K562 (cell line): ENCODE results near the gene SHF. TPM values are rescaled to one million over a fixed set of nuclear protein-coding genes. Genes with fewer than 3 reads are reported as not detected.

Source experiments
- DACH1 ChIP-seq: fragments of 450-650 bp; IDR thresholded peaks from 2 replicates; pipeline ENCODE4 v1.6.1; 2018; ENCODE audit not compliant: partially characterized antibody
- ELF2 ChIP-seq: fragments of 250-450 bp; sonication (Bioruptor Pico); IDR thresholded peaks from 2 replicates; pipeline ENCODE4 v1.5.0; 2021; ENCODE audit warnings: mild to moderate bottlenecking
- ELF4 ChIP-seq: fragments of 450-650 bp; formaldehyde crosslinking; IDR thresholded peaks from 2 replicates; pipeline ENCODE4 v1.4.0; 2022; ENCODE audit warnings: missing genetic modification characterization
- GABPB2 ChIP-seq: fragments of 250-450 bp; sonication (Bioruptor Pico); conservative IDR thresholded peaks from 2 replicates; pipeline ENCODE4 v1.5.1; 2021; ENCODE audit warnings: mild to moderate bottlenecking
- HDAC6 ChIP-seq: IDR thresholded peaks from 2 replicates; pipeline ENCODE4 v1.6.1; 2012; ENCODE audit warnings: low read depth, mild to moderate bottlenecking, control low read depth, inconsistent platforms, low read length, moderate library complexity
- LEF1 ChIP-seq: fragments of 450-650 bp; IDR thresholded peaks from 2 replicates; pipeline ENCODE4 v1.6.1; 2016; ENCODE audit warnings: mild to moderate bottlenecking
- MAFK ChIP-seq: IDR thresholded peaks from 2 replicates; pipeline ENCODE4 v1.6.1; 2011; ENCODE audit warnings: low read length, improper control_type of control experiment
- RCOR1 ChIP-seq, 2 experiments: IDR thresholded peaks; 2 replicates each; pipeline ENCODE4 v1.6.1; 2012; ENCODE audit warnings: low read depth in 2 of 2, low read length in 2 of 2, borderline replicate concordance in 1 of 2, improper control_type of control experiment in 1 of 2
- RUNX1 ChIP-seq: sonication (generic); IDR thresholded peaks from 2 replicates; pipeline ENCODE4 v1.6.1; 2016; ENCODE audit warnings: antibody characterized with exemption, low read depth
- SIRT6 ChIP-seq: IDR thresholded peaks from one replicate; pipeline ENCODE4 v1.6.1; 2012; ENCODE audit warnings: low read depth, mild to moderate bottlenecking, control low read depth, inconsistent platforms, low read length, moderate library complexity
- SOX6 ChIP-seq: fragments of 450-650 bp; IDR thresholded peaks from 2 replicates; pipeline ENCODE4 v1.6.1; 2014; ENCODE audit warnings: mild to moderate bottlenecking
- SRSF7 ChIP-seq: fragments of 200-400 bp; formaldehyde crosslinking; optimal IDR thresholded peaks from 2 replicates; pipeline ENCODE3; 2017; ENCODE audit warnings: mild to moderate bottlenecking, low read depth, low read length
- ZFP36 ChIP-seq: fragments of 150-350 bp; IDR thresholded peaks from 2 replicates; pipeline ENCODE4 v1.6.1; 2018; ENCODE audit warnings: low read length, low read depth; ENCODE audit not compliant: partially characterized antibody
- ZNF232 ChIP-seq: sonication (generic); formaldehyde crosslinking; IDR thresholded peaks from 2 replicates; pipeline ENCODE4 v1.8.0; 2022; ENCODE audit warnings: mild to moderate bottlenecking, missing genetic modification reagents
- ZNF282 ChIP-seq: sonication (generic); formaldehyde crosslinking; IDR thresholded peaks from 2 replicates; pipeline ENCODE4 v1.8.1; 2023; ENCODE audit warnings: missing genetic modification reagents
- ZNF354B ChIP-seq: fragments of 250-450 bp; sonication (Bioruptor Pico); IDR thresholded peaks from 2 replicates; pipeline ENCODE4 v1.4.0; 2020
- ZNF778 ChIP-seq: fragments of 450-650 bp; formaldehyde crosslinking; IDR thresholded peaks from 2 replicates; pipeline ENCODE4 v1.4.0; 2020; ENCODE audit warnings: mild to moderate bottlenecking, moderate library complexity
- polyA plus RNA-seq, 8 experiments: library from polyadenylated mRNA; depleted of rRNA in 4 of 8; stranded (reverse) in 5 of 8; unstranded in 3 of 8; fragments of >200 nt; fragmentation: Nextera tagmentation in 2 of 8; fragmentation: Illumina TruSeq in 1 of 8; extraction: Ambion mirVana in 2 of 8; extraction: Trizol in 1 of 8; gene quantifications; 2 replicates each; pipeline versions ENCODE4 v1.2.1 to v1.2.3, GENCODE V29; 2011 to 2014; ENCODE audit warnings: inconsistent platforms in 1 of 8, missing spikeins in 1 of 8
- total RNA-seq, 7 experiments: library from RNA; depleted of rRNA in 6 of 7; stranded (reverse); fragments of >200 nt in 6 of 7; fragmentation: Illumina TruSeq in 2 of 7; extraction: Trizol in 2 of 7; gene quantifications; 2 replicates each; pipeline versions ENCODE4 v1.2.1 to v1.2.3, GENCODE V29; 2011 to 2021; ENCODE audit warnings: low replicate concordance in 1 of 7
- TF ChIP-seq, protein P1 (sequence below): sonication (generic); formaldehyde crosslinking; IDR thresholded peaks from 2 replicates; pipeline ENCODE4 v1.8.1; 2022; ENCODE audit warnings: missing genetic modification reagents
- TF ChIP-seq, protein P2 (sequence below), 2 experiments: fragments of 150-350 bp in 1 of 2; IDR thresholded peaks; 2 replicates each; pipeline ENCODE4 v1.6.1; 2012 to 2016; ENCODE audit warnings: low read depth in 2 of 2, low read length in 2 of 2, mild to moderate bottlenecking in 1 of 2, moderate library complexity in 1 of 2
- TF ChIP-seq, protein P3 (sequence below): fragments of 450-650 bp; formaldehyde crosslinking; IDR thresholded peaks from 2 replicates; pipeline ENCODE4 v1.4.0; 2020; ENCODE audit warnings: mild to moderate bottlenecking, moderate library complexity
- TF ChIP-seq, protein P4 (sequence below): fragments of 250-450 bp; sonication (Bioruptor Pico); IDR thresholded peaks from 2 replicates; pipeline ENCODE4 v1.5.0; 2021

Gene SHF
- total and polyA plus RNA-seq, 9 of the 15 experiments (the other 6 are each of a cell fraction or from before 2014, with no cell fraction given): 0.51 to 2.2 (median 0.85) TPM; not detected in 2

DNA sequence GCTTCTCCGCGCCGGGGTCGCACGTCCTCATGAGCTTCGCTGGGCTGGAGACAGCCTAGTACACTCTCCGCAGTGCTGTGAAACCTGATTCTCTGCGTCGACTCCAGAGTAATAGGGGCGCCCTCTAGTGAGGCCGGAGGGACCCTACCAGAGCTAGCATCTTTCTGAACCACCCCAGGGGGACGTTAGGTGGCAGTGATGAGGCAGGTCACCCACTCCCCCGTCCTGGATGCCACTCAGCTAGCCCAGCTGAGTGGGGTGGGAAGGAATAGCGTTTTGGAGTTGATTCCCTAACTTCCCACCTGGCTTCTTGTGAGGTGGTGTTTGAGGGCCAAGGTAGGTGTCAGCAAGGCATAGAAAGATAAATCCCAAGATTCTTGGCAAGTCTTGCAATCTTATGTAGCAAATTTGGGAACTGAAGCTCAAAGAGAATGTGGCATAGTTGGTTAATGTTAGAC is 69.6 kb downstream of the SHF start (continued):
- TF ChIP-seq, protein P1, sequence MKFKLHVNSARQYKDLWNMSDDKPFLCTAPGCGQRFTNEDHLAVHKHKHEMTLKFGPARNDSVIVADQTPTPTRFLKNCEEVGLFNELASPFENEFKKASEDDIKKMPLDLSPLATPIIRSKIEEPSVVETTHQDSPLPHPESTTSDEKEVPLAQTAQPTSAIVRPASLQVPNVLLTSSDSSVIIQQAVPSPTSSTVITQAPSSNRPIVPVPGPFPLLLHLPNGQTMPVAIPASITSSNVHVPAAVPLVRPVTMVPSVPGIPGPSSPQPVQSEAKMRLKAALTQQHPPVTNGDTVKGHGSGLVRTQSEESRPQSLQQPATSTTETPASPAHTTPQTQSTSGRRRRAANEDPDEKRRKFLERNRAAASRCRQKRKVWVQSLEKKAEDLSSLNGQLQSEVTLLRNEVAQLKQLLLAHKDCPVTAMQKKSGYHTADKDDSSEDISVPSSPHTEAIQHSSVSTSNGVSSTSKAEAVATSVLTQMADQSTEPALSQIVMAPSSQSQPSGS (CRISPR knock-in tag): no peak
- peak; percentile 62; the same call in 1 of the 2 replicates for TF ChIP-seq SOX6
- peak; percentile 26; the same call in 1 of the 2 replicates for TF ChIP-seq MAFK
- no peak for TF ChIP-seq ELF4 (CRISPR knock-in tag)
- TF ChIP-seq DACH1: peak; percentile 29
- no peak for TF ChIP-seq SRSF7
- no peak for TF ChIP-seq HDAC6
- TF ChIP-seq RCOR1 (IDR thresholded peaks at IDR 0.05; ENCODE audit: borderline replicate concordance in 1 of 2, low read depth in 2 of 2, low read length in 2 of 2): peak in 1 of 2 experiments; percentile 89; a peak in 2 of 4 replicates
- TF ChIP-seq, protein P2, sequence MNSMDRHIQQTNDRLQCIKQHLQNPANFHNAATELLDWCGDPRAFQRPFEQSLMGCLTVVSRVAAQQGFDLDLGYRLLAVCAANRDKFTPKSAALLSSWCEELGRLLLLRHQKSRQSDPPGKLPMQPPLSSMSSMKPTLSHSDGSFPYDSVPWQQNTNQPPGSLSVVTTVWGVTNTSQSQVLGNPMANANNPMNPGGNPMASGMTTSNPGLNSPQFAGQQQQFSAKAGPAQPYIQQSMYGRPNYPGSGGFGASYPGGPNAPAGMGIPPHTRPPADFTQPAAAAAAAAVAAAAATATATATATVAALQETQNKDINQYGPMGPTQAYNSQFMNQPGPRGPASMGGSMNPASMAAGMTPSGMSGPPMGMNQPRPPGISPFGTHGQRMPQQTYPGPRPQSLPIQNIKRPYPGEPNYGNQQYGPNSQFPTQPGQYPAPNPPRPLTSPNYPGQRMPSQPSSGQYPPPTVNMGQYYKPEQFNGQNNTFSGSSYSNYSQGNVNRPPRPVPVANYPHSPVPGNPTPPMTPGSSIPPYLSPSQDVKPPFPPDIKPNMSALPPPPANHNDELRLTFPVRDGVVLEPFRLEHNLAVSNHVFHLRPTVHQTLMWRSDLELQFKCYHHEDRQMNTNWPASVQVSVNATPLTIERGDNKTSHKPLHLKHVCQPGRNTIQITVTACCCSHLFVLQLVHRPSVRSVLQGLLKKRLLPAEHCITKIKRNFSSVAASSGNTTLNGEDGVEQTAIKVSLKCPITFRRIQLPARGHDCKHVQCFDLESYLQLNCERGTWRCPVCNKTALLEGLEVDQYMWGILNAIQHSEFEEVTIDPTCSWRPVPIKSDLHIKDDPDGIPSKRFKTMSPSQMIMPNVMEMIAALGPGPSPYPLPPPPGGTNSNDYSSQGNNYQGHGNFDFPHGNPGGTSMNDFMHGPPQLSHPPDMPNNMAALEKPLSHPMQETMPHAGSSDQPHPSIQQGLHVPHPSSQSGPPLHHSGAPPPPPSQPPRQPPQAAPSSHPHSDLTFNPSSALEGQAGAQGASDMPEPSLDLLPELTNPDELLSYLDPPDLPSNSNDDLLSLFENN (IDR thresholded peaks at IDR 0.05; ENCODE audit: low read depth in 2 of 2, low read length in 2 of 2): no peak
- TF ChIP-seq ZNF354B: no peak
- TF ChIP-seq, protein P3, sequence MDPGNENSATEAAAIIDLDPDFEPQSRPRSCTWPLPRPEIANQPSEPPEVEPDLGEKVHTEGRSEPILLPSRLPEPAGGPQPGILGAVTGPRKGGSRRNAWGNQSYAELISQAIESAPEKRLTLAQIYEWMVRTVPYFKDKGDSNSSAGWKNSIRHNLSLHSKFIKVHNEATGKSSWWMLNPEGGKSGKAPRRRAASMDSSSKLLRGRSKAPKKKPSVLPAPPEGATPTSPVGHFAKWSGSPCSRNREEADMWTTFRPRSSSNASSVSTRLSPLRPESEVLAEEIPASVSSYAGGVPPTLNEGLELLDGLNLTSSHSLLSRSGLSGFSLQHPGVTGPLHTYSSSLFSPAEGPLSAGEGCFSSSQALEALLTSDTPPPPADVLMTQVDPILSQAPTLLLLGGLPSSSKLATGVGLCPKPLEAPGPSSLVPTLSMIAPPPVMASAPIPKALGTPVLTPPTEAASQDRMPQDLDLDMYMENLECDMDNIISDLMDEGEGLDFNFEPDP: no peak
- no peak for TF ChIP-seq SIRT6
- no peak for TF ChIP-seq ZNF778 (CRISPR knock-in tag)
- TF ChIP-seq LEF1: no peak
- TF ChIP-seq, protein P4, sequence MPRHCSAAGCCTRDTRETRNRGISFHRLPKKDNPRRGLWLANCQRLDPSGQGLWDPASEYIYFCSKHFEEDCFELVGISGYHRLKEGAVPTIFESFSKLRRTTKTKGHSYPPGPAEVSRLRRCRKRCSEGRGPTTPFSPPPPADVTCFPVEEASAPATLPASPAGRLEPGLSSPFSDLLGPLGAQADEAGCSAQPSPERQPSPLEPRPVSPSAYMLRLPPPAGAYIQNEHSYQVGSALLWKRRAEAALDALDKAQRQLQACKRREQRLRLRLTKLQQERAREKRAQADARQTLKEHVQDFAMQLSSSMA (CRISPR knock-in tag): no peak
- TF ChIP-seq ZFP36: peak; percentile 8
- TF ChIP-seq RUNX1: no peak
- no peak for TF ChIP-seq ELF2 (CRISPR knock-in tag)
- TF ChIP-seq ZNF282 (CRISPR knock-in tag): no peak
- no peak for TF ChIP-seq GABPB2 (CRISPR knock-in tag)
- no peak for TF ChIP-seq ZNF232 (CRISPR knock-in tag)
